K562 (cell line): ENCODE measurements around the gene GAA. TPM values are rescaled to one million over a fixed set of nuclear protein-coding genes. Genes with fewer than 3 reads are reported as not detected.

Experiments used
- ATAC-seq: fragments of 200-7000 bp; cut with Tn5 transposase; 3 replicates; pipeline ENCODE4 v1.9.1; 2020; ENCODE audit warnings: moderate library complexity
- BruUV-seq: library from RNA; stranded (reverse); fragments of 400-500 nt; replicated peaks from 2 replicates; lab custom pipeline; 2021; lab: Mats Ljungman, UMichigan
- CTCF ChIA-PET: fragments of 300-600 bp; formaldehyde crosslinking; extraction: SDS; loops from one replicate; lab custom pipeline; 2021; ENCODE audit warnings: low intra/inter-chr PET ratio; lab: Yijun Ruan, JAX
- POLR2A ChIA-PET: fragments of 300-600, 350-650 bp; sonication (Branson Sonifier 250); formaldehyde crosslinking; extraction: SDS; loops from one replicate; lab custom pipeline; 2021; ENCODE audit warnings: antibody characterized with exemption, inconsistent platforms; lab: Yijun Ruan, JAX
- DNase-seq, 4 experiments: peaks; one replicate each; pipeline versions ENCODE4 v3.0.0 to v3.0.0-alpha.2; 2011 to 2018; ENCODE audit warnings: low spot score in 3 of 4, mixed read lengths in 3 of 4; ENCODE audit errors: extremely low read depth in 1 of 4
- FAIRE-seq: peaks from 2 replicates; lab custom pipeline; 2011; peaks lifted over from hg19 to GRCh38; lab: Jason Lieb, UNC
- H2AFZ ChIP-seq: 2 replicates; pipeline ENCODE4 v1.6.0; 2011; ENCODE audit warnings: low read depth, low read length, control low read depth, inconsistent platforms
- H3K27ac ChIP-seq: fragments of 200-600 bp; 3 replicates; pipeline ENCODE4 v1.8.0; 2011; ENCODE audit warnings: low read depth, mild to moderate bottlenecking, control low read depth, inconsistent platforms, low read length, moderate library complexity, mixed read lengths; ENCODE audit errors: extremely low read depth
- H3K27me3 ChIP-seq, 2 experiments: fragments of 300-600 bp in 1 of 2; 2 replicates in 1 of 2; 3 replicates in 1 of 2; pipeline versions ENCODE4 v1.6.0 to v1.8.0; 2011; ENCODE audit warnings: inconsistent platforms in 2 of 2, low read length in 2 of 2, mild to moderate bottlenecking in 1 of 2, mixed read lengths in 1 of 2, moderate library complexity in 1 of 2; ENCODE audit not compliant: control insufficient read depth in 2 of 2, insufficient read depth in 2 of 2
- H3K36me3 ChIP-seq: fragments of 300-600 bp; 3 replicates; pipeline ENCODE4 v1.8.0; 2011; ENCODE audit warnings: mild to moderate bottlenecking, low read length, inconsistent platforms; ENCODE audit not compliant: control insufficient read depth, insufficient read depth
- H3K4me1 ChIP-seq, 2 experiments: fragments of 200-600 bp in 1 of 2; replicated peaks in 1 of 2; 2 replicates in 1 of 2; 3 replicates in 1 of 2; pipeline versions ENCODE4 v1.5.1 to v1.8.0; 2011; ENCODE audit warnings: inconsistent platforms in 2 of 2, low read length in 2 of 2, mild to moderate bottlenecking in 1 of 2, mixed read lengths in 1 of 2, moderate library complexity in 1 of 2; ENCODE audit not compliant: control insufficient read depth in 2 of 2, insufficient read depth in 2 of 2
- H3K4me2 ChIP-seq: 2 replicates; pipeline ENCODE4 v1.6.1; 2011; ENCODE audit warnings: low read length, control low read depth, inconsistent platforms, mixed read lengths; ENCODE audit not compliant: insufficient read depth
- H3K4me3 ChIP-seq: fragments of 200-600 bp; sonication (generic), shearing (Covaris generic); 2 replicates; pipeline ENCODE4 v1.5.1; 2016; ENCODE audit warnings: control low read depth, inconsistent platforms
- H3K79me2 ChIP-seq: fragments of 200-600 bp; 3 replicates; pipeline ENCODE4 v1.8.0; 2011; ENCODE audit warnings: low read length, inconsistent platforms; ENCODE audit not compliant: control insufficient read depth, insufficient read depth
- H3K9ac ChIP-seq, 2 experiments: 2 replicates each; pipeline versions ENCODE4 v1.6.0 to v1.6.1; 2011; ENCODE audit warnings: low read depth in 2 of 2, low read length in 2 of 2, control low read depth in 1 of 2, inconsistent platforms in 1 of 2, mild to moderate bottlenecking in 1 of 2, mixed read lengths in 1 of 2; ENCODE audit not compliant: insufficient read depth in 1 of 2
- H3K9me1 ChIP-seq: one replicate; pipeline ENCODE4 v1.6.0; 2011; ENCODE audit warnings: inconsistent platforms, mild to moderate bottlenecking, low read length, moderate library complexity; ENCODE audit not compliant: control insufficient read depth, insufficient read depth
- H3K9me3 ChIP-seq: replicated peaks from 2 replicates; pipeline ENCODE4 v1.5.1; 2011; ENCODE audit warnings: low read depth, low read length, inconsistent platforms; ENCODE audit not compliant: control insufficient read depth, insufficient read depth
- H4K20me1 ChIP-seq: replicated peaks from 2 replicates; pipeline ENCODE4 v1.6.1; 2011; ENCODE audit warnings: low read length, inconsistent platforms, mixed read lengths; ENCODE audit not compliant: control insufficient read depth, insufficient read depth
- ARID1B ChIP-seq: fragments of 450-650 bp; IDR thresholded peaks from 2 replicates; pipeline ENCODE4 v1.6.1; 2016; ENCODE audit warnings: antibody characterized with exemption, mild to moderate bottlenecking, inconsistent platforms
- ATF7 ChIP-seq: fragments of 450-650 bp; IDR thresholded peaks from 2 replicates; pipeline ENCODE4 v1.7.1; 2014; ENCODE audit warnings: mild to moderate bottlenecking, moderate library complexity
- DPF2 ChIP-seq: fragments of 450-650 bp; IDR thresholded peaks from 2 replicates; pipeline ENCODE4 v1.6.1; 2016
- HDAC2 ChIP-seq: fragments of 450-650 bp; IDR thresholded peaks from 2 replicates; pipeline ENCODE4 v1.6.1; 2016; ENCODE audit warnings: mild to moderate bottlenecking
- MTA1 ChIP-seq: fragments of 450-650 bp; IDR thresholded peaks from 2 replicates; pipeline ENCODE4 v1.6.1; 2017; ENCODE audit warnings: borderline replicate concordance
- NR2C2 ChIP-seq, 2 experiments: fragments of 200-800 bp in 1 of 2; sonication (Bioruptor generic) in 1 of 2; sonication (generic) in 1 of 2; formaldehyde crosslinking in 1 of 2; IDR thresholded peaks; 2 replicates each; pipeline versions ENCODE4 v1.6.1 to v1.8.0; 2016 to 2022; ENCODE audit warnings: mild to moderate bottlenecking in 1 of 2, missing compliant biosample characterization in 1 of 2, missing genetic modification characterization in 1 of 2, missing genetic modification reagents in 1 of 2
- PTTG1 ChIP-seq: fragments of 450-650 bp; IDR thresholded peaks from 2 replicates; pipeline ENCODE4 v1.6.1; 2016; ENCODE audit warnings: low read depth, mild to moderate bottlenecking, missing genetic modification characterization, missing compliant biosample characterization
- WGBS: fragments of 100-300 bp; shearing (Covaris generic); methylation state at CpG from one replicate; pipeline ENCODE4 v1.1.6; 2016; ENCODE audit warnings: low coverage, mixed read lengths; ENCODE audit not compliant: insufficient coverage; ENCODE audit errors: missing lambda C conversion rate; 5-methylcytosine and 5-hydroxymethylcytosine counted together
- in situ Hi-C: fragments of 300-500 bp; cut with MboI; formaldehyde crosslinking; loops from 4 replicates; pipeline ENCODE4 v1.15.0; 2018; ENCODE audit warnings: inconsistent platforms, mixed read lengths
- intact Hi-C: fragments of 100-400 bp; cut with micrococcal nuclease; formaldehyde crosslinking; loops from 2 replicates; pipeline ENCODE4 v1.14.2; 2022
- polyA plus RNA-seq, 8 experiments: library from polyadenylated mRNA; depleted of rRNA in 4 of 8; stranded (reverse) in 5 of 8; unstranded in 3 of 8; fragments of >200 nt; fragmentation: Nextera tagmentation in 2 of 8; fragmentation: Illumina TruSeq in 1 of 8; extraction: Ambion mirVana in 2 of 8; extraction: Trizol in 1 of 8; gene quantifications; 2 replicates each; pipeline versions ENCODE4 v1.2.1 to v1.2.3, GENCODE V29; 2011 to 2014; ENCODE audit warnings: inconsistent platforms in 1 of 8, missing spikeins in 1 of 8
- total RNA-seq, 7 experiments: library from RNA; depleted of rRNA in 6 of 7; stranded (reverse); fragments of >200 nt in 6 of 7; fragmentation: Illumina TruSeq in 2 of 7; extraction: Trizol in 2 of 7; gene quantifications; 2 replicates each; pipeline versions ENCODE4 v1.2.1 to v1.2.3, GENCODE V29; 2011 to 2021; ENCODE audit warnings: low replicate concordance in 1 of 7
- TF ChIP-seq, protein P1 (sequence below): fragments of 450-650 bp; formaldehyde crosslinking; IDR thresholded peaks from 2 replicates; pipeline ENCODE4 v1.4.0; 2020; ENCODE audit warnings: mild to moderate bottlenecking, moderate library complexity
- TF ChIP-seq, protein P2 (sequence below): fragments of 450-650 bp; IDR thresholded peaks from 2 replicates; pipeline ENCODE4 v1.6.1; 2018; ENCODE audit not compliant: partially characterized antibody

Gene GAA
- total and polyA plus RNA-seq, 9 of the 15 experiments (the other 6 are each of a cell fraction or from before 2014, with no cell fraction given) = 0.15 to 6.4 (median 1.7) TPM

DNA sequence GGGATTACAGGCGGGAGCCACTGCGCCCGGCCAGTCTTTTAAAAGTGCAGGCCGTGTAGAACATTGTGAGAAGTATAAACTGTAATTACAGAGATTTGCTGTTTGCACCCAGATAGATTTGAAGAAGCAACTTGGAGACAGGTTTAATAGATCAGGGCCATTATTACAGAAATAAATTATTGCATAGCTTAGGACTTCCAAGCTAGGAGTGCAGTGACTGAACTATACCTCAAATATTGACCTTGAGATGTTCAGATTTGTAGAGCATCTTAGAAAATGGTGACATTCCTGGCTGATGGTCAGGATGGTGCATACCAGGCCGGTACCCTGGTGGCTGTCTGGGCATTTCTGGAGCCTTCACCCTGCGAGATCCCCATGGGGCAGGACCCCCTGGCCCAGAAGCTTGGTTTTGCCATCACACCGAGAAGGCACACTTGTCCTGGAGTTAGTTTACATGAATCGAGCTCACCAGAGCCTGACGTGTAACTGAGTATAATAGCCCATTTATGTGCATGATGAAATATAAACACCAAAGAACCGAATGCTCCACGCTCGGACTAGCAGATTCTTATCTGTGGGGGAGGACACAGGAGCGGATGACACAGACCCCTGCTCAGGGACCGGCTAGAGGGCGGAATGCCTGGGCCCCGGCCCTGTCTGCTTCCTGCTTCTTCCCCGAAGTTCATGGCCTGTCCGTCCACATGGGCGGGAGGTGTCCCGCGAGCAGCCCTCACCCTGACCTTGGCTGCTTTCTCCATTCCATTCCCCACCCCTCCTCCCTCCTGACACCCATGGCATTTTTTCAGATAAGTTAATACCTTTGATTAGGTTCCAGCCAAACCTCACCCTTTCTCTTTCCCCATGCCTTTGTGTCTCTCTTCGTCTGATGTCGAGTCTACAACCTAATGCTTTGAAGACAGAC, 32.8 kb upstream of the GAA start:
- Histone ChIP-seq H3K4me3 (no peak overlapping the region), H3K36me3 (no peaks in the 10 kb centered on the region), H3K4me2 (peak overlapping the region; percentile 17; the same call in 1 of the 2 replicates), H3K27ac (no peak overlapping the region), H2AFZ (peak overlapping the region; percentile 54; the same call in 1 of the 2 replicates), H4K20me1 (no peaks in the 10 kb centered on the region), H3K9ac (0 out of 4 replicates have a peak overlapping the region, but pooled peaks of 1 of the 2 experiments have one; percentile 69), H3K79me2 (no peaks in the 10 kb centered on the region), H3K27me3 (peaks cover 12 to 64% of the 10 kb centered on the region in 2 experiments), H3K9me1 (no peaks in the 10 kb centered on the region), H3K9me3 (no peaks in the 10 kb centered on the region), H3K4me1 (peaks cover 15 to 31% of the 10 kb centered on the region in 2 experiments)
- 25% methylated on average over 20 of the region's 23 CpGs for WGBS
- intact Hi-C loops = no loop called here
- POLR2A ChIA-PET = interaction anchor here (0.7 to 1.8 kb wide), 6 partner anchors 11 to 749 kb away, joined by 3 to 6 read pairs (median 3); no protein-coding TSS in a partner anchor
- ATAC-seq = peak; percentile 75
- FAIRE-seq = no peak
- peak; percentile 27 to 53 (median 44) for DNase-seq
- in situ Hi-C loops = no loop called here
- no TSS peak for BruUV-seq
- CTCF ChIA-PET = no interaction called here
- no peak for TF ChIP-seq PTTG1 (tag)
- TF ChIP-seq HDAC2 = no peak; the same call in 1 of the 2 replicates
- TF ChIP-seq, protein P1, sequence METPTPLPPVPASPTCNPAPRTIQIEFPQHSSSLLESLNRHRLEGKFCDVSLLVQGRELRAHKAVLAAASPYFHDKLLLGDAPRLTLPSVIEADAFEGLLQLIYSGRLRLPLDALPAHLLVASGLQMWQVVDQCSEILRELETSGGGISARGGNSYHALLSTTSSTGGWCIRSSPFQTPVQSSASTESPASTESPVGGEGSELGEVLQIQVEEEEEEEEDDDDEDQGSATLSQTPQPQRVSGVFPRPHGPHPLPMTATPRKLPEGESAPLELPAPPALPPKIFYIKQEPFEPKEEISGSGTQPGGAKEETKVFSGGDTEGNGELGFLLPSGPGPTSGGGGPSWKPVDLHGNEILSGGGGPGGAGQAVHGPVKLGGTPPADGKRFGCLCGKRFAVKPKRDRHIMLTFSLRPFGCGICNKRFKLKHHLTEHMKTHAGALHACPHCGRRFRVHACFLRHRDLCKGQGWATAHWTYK (CRISPR knock-in tag) = 0 out of 2 replicates have a peak, but pooled peaks have one; percentile 32
- peak; percentile 53; the same call in 1 of the 2 replicates for TF ChIP-seq ARID1B
- no peak for TF ChIP-seq NR2C2 (CRISPR knock-in tag; IDR thresholded peaks at IDR 0.05)
- TF ChIP-seq NR2C2 (tag; IDR thresholded peaks at IDR 0.05) = peak; percentile 52; the same call in 1 of the 2 replicates
- TF ChIP-seq MTA1 = 0 out of 2 replicates have a peak, but pooled peaks have one; percentile 17
- TF ChIP-seq DPF2 = peak; percentile 42; the same call in 1 of the 2 replicates
- TF ChIP-seq, protein P2, sequence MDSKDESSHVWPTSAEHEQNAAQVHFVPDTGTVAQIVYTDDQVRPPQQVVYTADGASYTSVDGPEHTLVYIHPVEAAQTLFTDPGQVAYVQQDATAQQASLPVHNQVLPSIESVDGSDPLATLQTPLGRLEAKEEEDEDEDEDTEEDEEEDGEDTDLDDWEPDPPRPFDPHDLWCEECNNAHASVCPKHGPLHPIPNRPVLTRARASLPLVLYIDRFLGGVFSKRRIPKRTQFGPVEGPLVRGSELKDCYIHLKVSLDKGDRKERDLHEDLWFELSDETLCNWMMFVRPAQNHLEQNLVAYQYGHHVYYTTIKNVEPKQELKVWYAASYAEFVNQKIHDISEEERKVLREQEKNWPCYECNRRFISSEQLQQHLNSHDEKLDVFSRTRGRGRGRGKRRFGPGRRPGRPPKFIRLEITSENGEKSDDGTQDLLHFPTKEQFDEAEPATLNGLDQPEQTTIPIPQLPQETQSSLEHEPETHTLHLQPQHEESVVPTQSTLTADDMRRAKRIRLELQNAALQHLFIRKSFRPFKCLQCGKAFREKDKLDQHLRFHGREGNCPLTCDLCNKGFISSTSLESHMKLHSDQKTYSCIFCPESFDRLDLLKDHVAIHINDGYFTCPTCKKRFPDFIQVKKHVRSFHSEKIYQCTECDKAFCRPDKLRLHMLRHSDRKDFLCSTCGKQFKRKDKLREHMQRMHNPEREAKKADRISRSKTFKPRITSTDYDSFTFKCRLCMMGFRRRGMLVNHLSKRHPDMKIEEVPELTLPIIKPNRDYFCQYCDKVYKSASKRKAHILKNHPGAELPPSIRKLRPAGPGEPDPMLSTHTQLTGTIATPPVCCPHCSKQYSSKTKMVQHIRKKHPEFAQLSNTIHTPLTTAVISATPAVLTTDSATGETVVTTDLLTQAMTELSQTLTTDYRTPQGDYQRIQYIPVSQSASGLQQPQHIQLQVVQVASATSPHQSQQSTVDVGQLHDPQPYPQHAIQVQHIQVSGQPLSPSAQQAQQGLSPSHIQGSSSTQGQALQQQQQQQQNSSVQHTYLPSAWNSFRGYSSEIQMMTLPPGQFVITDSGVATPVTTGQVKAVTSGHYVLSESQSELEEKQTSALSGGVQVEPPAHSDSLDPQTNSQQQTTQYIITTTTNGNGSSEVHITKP = peak; percentile 16
- TF ChIP-seq ATF7 = peak; percentile 80
